Activated CD8-positive, alpha-beta memory T cell treated with anti-CD3 and anti-CD28 coated beads for 1 hour (primary cell): Measurements from ENCODE around the gene HRH3.

Source experiments
- DNase-seq, 2 donors: peaks; one replicate each; pipeline ENCODE4 v3.0.0-alpha.2; 2020; ENCODE audit warnings: low read depth in 1 of 2; ENCODE audit errors: extremely low read depth in 1 of 2

The HRH3 gene

DNA sequence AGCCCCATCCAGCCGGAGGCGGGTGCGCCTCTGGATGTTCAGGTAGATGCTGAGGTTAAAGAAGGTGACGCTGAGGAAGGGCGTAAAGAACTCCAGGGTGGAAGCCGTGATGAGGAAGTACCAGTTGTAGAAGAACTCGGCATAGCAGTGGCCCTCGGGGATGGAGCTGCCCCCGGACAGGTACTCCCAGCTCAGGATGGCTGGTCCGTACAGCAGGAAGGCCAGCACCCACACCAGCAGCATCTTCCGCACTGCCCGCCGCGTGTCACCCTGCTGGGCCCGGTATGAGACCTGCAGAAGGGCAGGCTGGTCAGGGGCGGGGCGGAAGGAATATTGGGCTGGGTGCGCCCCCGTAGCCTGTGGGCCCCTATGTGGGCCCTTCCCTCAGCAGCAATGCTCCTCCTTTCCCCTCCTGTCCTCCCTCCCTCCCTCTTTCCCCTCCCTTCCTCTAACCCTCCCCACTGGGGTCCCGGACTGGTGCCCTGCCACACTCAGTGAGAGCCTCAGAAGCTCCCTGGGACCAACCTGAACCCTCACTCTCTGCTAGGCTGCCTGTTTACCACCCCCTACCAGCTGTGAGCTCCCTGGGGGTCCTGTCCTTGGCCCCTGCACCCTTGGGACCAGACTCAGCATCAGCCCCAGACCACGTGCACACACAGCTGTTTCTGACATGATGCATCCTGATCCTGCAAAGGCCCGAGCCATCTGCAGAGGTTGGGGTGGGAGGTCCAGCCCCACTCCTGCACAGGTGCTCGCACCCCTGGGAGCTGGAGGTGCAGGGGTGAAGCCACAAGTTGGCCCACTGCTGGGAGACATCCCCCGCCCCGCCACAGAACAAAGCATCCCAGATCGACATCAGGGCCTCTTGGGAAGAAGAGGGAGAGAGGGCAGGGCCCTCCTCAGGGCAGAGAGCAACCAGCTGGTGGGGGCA lies 3.2 kb downstream of the HRH3 start:
- no peak for DNase-seq

DNA sequence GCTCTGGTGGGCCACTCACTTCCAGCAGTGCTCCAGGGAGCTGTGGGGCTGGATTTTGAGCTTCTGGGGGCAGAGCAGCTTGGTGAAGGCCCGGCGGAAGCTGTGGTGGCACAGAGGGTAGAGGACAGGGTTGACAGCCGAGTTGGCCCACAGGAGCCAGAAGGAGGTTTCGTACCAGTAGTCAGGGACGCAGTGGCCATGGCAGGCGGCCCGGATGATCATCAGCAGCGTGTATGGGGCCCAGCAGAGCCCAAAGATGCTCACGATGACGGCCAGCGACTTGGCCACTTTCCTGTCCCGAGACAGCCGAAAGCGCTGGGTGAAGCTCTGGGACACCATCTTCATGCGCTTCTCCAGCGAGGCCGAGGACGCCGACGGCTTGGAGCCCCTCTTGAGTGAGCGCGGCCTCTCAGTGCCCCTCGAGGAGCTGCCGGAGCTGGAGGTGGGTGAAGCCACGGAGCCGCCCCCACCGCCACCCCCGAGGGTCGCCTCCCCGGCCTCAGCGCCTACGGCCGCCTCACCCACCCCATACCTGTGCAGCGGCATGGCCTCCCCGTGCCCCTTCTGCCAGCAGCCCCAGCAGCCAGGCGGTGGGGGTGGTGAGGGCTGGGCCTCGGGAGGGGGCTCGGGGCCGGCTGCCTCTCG lies 4.0 kb downstream of the HRH3 start:
- DNase-seq: no peak

DNA sequence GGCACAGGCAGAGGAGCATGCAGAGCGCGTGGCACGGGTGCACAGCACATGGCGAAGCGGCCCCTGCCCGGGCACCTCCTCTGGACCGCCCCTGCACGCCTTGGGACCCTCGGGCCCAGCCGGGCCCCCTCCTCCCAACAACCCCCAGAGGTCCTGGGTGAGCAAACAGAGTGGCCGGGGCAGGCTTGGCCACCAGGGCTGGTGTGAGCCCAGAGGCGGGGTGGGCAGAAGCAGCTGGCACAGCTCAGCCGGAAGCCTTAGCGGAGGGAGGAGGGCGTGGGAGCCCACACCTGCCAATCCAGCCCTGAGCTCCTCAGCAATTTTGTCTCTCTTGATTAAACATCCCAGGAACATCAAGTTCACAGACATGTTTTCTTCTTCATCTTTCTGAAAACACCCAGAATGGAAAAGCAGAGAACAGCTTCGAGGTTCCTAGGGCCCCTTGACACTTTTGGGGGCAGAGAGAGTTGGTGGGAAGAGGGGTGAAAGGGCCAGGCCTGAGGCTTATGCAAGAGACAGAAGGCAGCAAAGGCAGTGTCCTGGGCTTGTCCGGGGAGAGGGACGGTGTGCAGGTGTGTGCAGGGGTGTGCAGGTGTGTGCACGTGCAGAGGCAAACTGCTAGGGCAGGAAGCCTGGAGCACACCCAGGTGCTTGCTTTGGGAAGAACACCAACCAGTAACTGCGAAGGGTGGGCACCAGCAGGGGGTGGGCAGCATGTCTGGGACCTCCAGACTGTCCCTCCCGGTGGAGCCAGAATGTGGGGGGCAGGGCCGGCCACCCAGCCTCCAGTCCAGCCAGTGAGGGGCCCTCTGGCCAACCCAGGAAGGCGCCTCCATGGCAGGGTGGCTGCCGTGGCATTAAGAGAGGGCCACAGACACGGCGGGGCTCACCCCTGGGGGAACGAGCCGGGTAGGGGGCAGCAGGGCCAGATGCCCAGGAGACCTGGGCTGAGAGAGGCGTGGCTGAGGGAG lies 4.8 kb downstream of the HRH3 start:
- no peak for DNase-seq

GRCh38 chr20:62214067-62214466 lies 6.0 kb downstream of the HRH3 start:
- DNase-seq: no peak

GRCh38 chr20:62212299-62212698 lies 7.8 kb downstream of the HRH3 start:
- no peak for DNase-seq

DNA sequence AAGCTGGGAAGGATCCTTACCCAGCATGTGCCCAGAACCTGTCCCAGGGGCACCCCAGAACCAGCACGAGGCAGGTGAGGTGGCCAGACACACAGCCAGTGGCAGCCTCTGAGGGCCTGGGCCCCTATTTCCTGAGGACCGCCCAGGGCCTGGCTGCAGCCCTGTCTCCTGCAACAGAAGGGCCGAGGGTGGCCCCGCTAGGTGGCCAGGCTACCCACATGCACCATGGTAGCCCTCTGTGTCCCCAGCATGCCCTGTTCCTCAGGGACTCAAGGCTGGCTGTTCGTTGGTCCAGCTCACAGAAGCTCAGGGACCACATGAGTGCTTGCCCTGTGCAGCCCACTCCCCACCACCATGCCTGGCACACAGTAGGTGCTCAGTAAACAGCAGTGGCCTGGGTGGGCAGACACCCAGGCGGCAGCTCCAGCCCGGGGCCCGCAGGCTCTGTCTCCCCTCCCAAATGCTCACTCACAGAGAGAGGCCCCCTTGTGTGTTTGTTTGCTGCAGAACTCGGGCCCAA lies 8.2 kb downstream of the HRH3 start:
- no peak for DNase-seq

DNA sequence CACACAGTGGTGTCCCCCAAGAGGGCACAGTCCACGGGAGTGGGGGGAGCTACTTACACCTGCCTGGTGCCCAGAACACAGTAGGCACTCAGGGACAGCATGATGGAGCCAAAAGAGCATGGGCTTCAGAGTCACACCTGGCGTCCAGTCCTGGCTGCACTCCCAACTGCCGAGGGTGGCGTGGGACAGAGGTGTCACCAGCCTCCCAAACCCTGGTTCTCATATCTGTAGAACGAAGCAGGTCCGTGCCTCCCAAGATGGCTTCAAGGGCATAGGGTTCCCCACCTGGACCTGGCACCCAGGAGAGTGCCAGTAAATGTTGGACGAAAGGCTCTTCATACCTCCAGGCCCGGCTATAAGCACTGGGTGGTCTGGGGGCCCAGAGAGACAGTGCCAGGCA lies 8.9 kb downstream of the HRH3 start:
- no peak for DNase-seq

- no peak for DNase-seq
Measured at GRCh38 chr20:62210496-62210855, 9.6 kb downstream of the HRH3 start.

DNA sequence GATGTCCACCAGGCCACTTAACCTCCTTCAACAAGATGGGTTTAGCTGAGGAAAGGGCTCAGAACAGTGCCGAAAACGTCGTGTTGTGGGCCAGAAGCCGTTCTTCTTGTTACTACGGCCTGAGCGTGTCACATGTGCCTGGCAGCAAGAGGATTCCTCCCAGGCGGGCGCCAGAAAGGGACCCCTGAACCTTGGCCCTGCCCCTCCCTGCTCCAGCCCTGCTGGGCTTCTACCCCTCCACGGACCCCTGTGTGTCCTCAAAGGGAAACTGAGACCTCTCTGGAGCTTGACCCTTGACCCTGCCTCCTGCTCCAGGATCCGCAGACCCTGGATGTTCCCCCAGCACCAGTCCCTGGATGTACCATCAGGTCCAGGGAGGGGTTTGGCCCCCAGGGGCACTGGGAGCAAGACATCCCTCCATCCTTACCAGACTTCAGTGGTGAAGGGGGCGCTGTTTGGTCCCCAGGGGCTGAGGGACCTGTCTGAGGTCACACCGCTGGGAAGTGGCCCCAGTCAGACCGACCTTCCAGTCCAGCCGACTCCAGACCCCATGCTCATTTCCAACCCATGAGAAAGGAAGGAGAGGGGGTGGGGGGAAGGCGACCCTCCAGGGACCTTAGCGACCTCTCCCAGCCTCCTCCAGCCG lies 10.1 kb downstream of the HRH3 start:
- DNase-seq: no peak

GRCh38 chr20:62208795-62209755 lies 11.0 kb downstream of the HRH3 start:
- DNase-seq: no peak

DNA sequence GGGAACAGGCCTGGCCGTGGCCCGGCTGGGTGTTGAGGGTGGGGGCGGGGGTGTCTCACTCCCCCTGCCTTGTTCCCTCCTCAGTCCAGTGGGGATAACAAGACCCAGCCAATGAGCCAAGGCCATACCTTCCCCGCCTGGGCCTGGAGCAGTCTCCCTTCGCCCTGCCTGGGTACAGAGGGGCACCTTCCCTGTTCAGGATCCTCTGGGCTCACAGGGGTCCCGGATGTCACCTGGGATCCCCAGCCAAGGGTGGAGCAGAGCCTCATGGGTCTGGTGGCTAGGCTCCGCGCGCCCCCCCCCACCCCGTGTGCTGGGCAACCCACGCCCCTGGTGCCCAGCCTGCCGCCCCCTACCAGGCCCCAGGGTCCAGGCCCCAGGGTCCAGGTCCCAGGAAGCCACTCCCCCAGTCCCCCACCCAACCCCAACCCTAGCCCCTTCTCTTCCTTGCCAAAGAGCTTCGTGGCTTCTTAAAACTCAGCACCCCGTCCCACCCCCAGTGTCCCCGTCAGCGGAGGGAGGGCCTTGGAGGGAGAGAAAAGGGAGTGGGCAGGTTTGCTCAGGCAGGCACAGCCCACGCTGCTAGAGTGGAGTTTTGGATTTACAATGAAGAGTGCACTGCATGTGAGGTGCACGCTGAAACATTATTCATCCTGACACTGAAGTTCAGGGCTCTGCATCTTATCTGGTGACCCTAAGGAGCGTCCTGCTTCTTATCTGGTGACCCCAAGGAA lies 11.8 kb downstream of the HRH3 start:
- DNase-seq: no peak

- DNase-seq: no peak
Measured at GRCh38 chr20:62206388-62206775, 13.7 kb downstream of the HRH3 start.

GRCh38 chr20:62205618-62206387 lies 14.3 kb downstream of the HRH3 start:
- no peak for DNase-seq

DNA sequence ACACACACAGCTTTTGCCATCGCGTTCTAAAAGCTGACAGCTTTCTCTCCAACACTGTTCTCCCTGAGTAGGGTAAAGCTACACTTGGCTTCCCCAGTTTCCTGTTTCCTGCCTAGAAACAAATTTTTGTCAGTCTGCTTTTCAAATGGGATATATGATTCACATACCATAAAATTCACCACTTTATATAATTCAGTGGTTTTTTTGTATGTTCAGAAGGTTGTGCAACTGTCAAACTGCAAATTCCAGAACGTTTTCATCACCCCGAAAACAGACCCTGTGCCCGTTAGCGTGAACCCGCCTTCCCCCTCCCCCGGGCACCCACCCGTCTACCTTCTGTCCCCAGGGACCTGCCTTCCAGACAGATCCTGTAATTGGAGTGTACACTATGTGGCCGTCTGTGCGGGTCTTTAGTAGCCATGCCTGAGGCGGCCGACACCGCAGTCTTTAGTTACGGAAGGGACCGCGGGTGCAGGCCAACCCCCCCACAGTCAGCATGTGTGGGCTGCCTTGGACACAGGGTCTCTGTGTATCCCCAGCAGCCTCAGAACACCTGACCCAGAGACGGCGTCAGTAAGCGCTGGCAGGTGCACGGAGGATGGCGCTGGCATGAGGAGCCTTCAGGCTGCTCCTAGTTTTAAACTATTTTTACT lies 16.6 kb downstream of the HRH3 start:
- no peak for DNase-seq

GRCh38 chr20:62202676-62203377 lies 17.3 kb downstream of the HRH3 start:
- no peak for DNase-seq

GRCh38 chr20:62202083-62202395 lies 18.0 kb downstream of the HRH3 start:
- DNase-seq: no peak
